Endothelial cell of umbilical vein (primary cell): ENCODE measurements around the gene LUC7L. TPM values are rescaled to one million over a fixed set of nuclear protein-coding genes. Genes with fewer than 3 reads are reported as not detected.
A peak's percentile ranks its signal among the peaks of the same experiment; 100 is the strongest.

ENCODE experiments used
- BruUV-seq: library from RNA; stranded (reverse); fragments of 400-500 nt; replicated peaks from 2 replicates; lab custom pipeline; 2021; lab: Mats Ljungman, UMichigan
- CTCF ChIA-PET: fragments of 300-600, 350-600 bp; sonication (Branson Sonifier 250); formaldehyde crosslinking; loops from one replicate; lab custom pipeline; 2021; ENCODE audit warnings: antibody characterized with exemption, inconsistent platforms; lab: Charles Lee
- POLR2A ChIA-PET: fragments of 300-600, 350-600 bp; sonication (Branson Sonifier 250); formaldehyde crosslinking; loops from one replicate; lab custom pipeline; 2021; ENCODE audit warnings: antibody characterized with exemption, inconsistent platforms; lab: Charles Lee
- DNase-seq: peaks from one replicate; pipeline ENCODE4 v3.0.0-alpha.2; 2011; ENCODE audit warnings: low read depth, low spot score
- FAIRE-seq: peaks from 2 replicates; lab custom pipeline; 2011; peaks lifted over from hg19 to GRCh38; lab: Jason Lieb, UNC
- H2AFZ ChIP-seq: 2 replicates; pipeline ENCODE4 v1.6.0; 2012; ENCODE audit warnings: low read depth, low read length, control low read depth, inconsistent platforms
- H3K27ac ChIP-seq: 2 replicates; pipeline ENCODE4 v1.5.1; 2011; ENCODE audit warnings: low read depth, mild to moderate bottlenecking, control low read depth, low read length, moderate library complexity; ENCODE audit not compliant: insufficient read depth
- H3K27me3 ChIP-seq, 2 experiments: 2 replicates each; pipeline versions ENCODE4 v1.6.0 to v1.6.1; 2011; ENCODE audit warnings: low read length in 2 of 2, mixed read lengths in 1 of 2; ENCODE audit not compliant: control insufficient read depth in 2 of 2, insufficient read depth in 2 of 2
- H3K36me3 ChIP-seq, 2 experiments: 2 replicates in 1 of 2; 3 replicates in 1 of 2; pipeline ENCODE4 v1.5.1; 2011; ENCODE audit warnings: low read length in 2 of 2, mild to moderate bottlenecking in 1 of 2, moderate library complexity in 1 of 2; ENCODE audit not compliant: control insufficient read depth in 2 of 2, insufficient read depth in 2 of 2; ENCODE audit errors: extremely low read depth in 1 of 2
- H3K4me1 ChIP-seq: 3 replicates; pipeline ENCODE4 v1.5.1; 2011; ENCODE audit warnings: mild to moderate bottlenecking, low read length; ENCODE audit not compliant: control insufficient read depth, insufficient read depth; ENCODE audit errors: extremely low read depth
- H3K4me2 ChIP-seq: 2 replicates; pipeline ENCODE4 v1.6.1; 2011; ENCODE audit warnings: low read length, control low read depth, mixed read lengths; ENCODE audit not compliant: insufficient read depth
- H3K4me3 ChIP-seq, 3 experiments: fragments of 200-600 bp in 1 of 3; sonication (generic), shearing (Covaris generic) in 1 of 3; replicated peaks in 1 of 3; 2 replicates each; pipeline ENCODE4 v1.5.1; 2011 to 2016; ENCODE audit warnings: control low read depth in 3 of 3, low read length in 3 of 3, mild to moderate bottlenecking in 2 of 3, inconsistent platforms in 1 of 3, low read depth in 1 of 3, moderate library complexity in 1 of 3; ENCODE audit not compliant: insufficient read depth in 1 of 3
- H3K79me2 ChIP-seq: 2 replicates; pipeline ENCODE4 v1.6.0; 2012; ENCODE audit warnings: low read length, inconsistent platforms; ENCODE audit not compliant: control insufficient read depth, insufficient read depth
- H3K9ac ChIP-seq: replicated peaks from 2 replicates; pipeline ENCODE3; 2011; ENCODE audit warnings: low read length, control low read depth; ENCODE audit not compliant: insufficient read depth; ENCODE audit errors: extremely low read depth
- H3K9me1 ChIP-seq: replicated peaks from 3 replicates; pipeline ENCODE4 v1.6.0; 2011; ENCODE audit warnings: mild to moderate bottlenecking, low read length; ENCODE audit not compliant: control insufficient read depth, insufficient read depth; ENCODE audit errors: extremely low read depth
- H3K9me3 ChIP-seq: replicated peaks from 2 replicates; pipeline ENCODE4 v1.5.1; 2012; ENCODE audit warnings: low read length, inconsistent platforms; ENCODE audit not compliant: control insufficient read depth, insufficient read depth
- H4K20me1 ChIP-seq: replicated peaks from 2 replicates; pipeline ENCODE3; 2011; ENCODE audit warnings: mild to moderate bottlenecking, low read length; ENCODE audit not compliant: control insufficient read depth, insufficient read depth; ENCODE audit errors: extremely low read depth
- EZH2 ChIP-seq: IDR thresholded peaks from 2 replicates; pipeline ENCODE4 v1.6.1; 2012; ENCODE audit warnings: borderline replicate concordance, low read depth, mild to moderate bottlenecking, moderate library complexity, low read length, inconsistent platforms; ENCODE audit not compliant: severe bottlenecking
- FOS ChIP-seq: IDR thresholded peaks from 2 replicates; pipeline ENCODE4 v1.6.1; 2011; ENCODE audit warnings: mild to moderate bottlenecking, low read length, moderate library complexity, borderline replicate concordance; ENCODE audit not compliant: insufficient read depth
- GATA2 ChIP-seq: IDR thresholded peaks from 2 replicates; pipeline ENCODE4 v1.7.0; 2011; ENCODE audit warnings: low read depth, mild to moderate bottlenecking, moderate library complexity, mixed read lengths, low read length; ENCODE audit not compliant: insufficient read length, insufficient read depth
- JUN ChIP-seq: IDR thresholded peaks from 2 replicates; pipeline ENCODE4 v1.6.1; 2011; ENCODE audit warnings: borderline replicate concordance, low read depth; ENCODE audit not compliant: insufficient read length, insufficient read depth
- MYC ChIP-seq: IDR thresholded peaks from one replicate; pipeline ENCODE4 v1.6.1; 2011; ENCODE audit warnings: mild to moderate bottlenecking, low read depth, low read length
- POLR2A ChIP-seq: IDR thresholded peaks from 2 replicates; pipeline ENCODE4 v1.6.1; 2012; ENCODE audit warnings: low read depth, mild to moderate bottlenecking, control low read depth, low read length
- POLR2AphosphoS5 ChIP-seq: IDR thresholded peaks from 2 replicates; pipeline ENCODE4 v1.6.1; 2012; ENCODE audit warnings: low read depth, mild to moderate bottlenecking, control low read depth, low read length, moderate library complexity; ENCODE audit not compliant: insufficient read depth
- dilution Hi-C: fragments of 300-500 bp; cut with MboI; formaldehyde crosslinking; loops from one replicate; pipeline ENCODE4 v1.15.0; 2019; ENCODE audit warnings: low sequenced_read_pairs; ENCODE audit not compliant: extremely low pct_ligation_motif_present
- intact Hi-C: fragments of 100-400 bp; cut with micrococcal nuclease; formaldehyde crosslinking; loops from one replicate; pipeline ENCODE4 v1.10.0; 2022
- polyA plus RNA-seq, 4 experiments: library from polyadenylated mRNA; depleted of rRNA in 3 of 4; stranded (reverse) in 3 of 4; unstranded in 1 of 4; fragments of >200 nt; gene quantifications; 2 replicates each; pipeline versions ENCODE4 v1.2.1 to v1.2.3, GENCODE V29; 2011 to 2012; ENCODE audit warnings: missing spikeins in 1 of 4
- total RNA-seq: library from RNA; stranded (reverse); gene quantifications from 2 replicates; pipeline ENCODE4 v1.2.3, GENCODE V29; 2021
- TF ChIP-seq, protein P1 (sequence below): IDR thresholded peaks from 2 replicates; pipeline ENCODE4 v1.6.1; 2011; ENCODE audit not compliant: insufficient read depth, insufficient read length
- TF ChIP-seq, protein P2 (sequence below), 2 donors: IDR thresholded peaks; 1 replicate in 1 of 2; 2 replicates in 1 of 2; pipeline ENCODE4 v1.5.1; 2011; ENCODE audit warnings: low read length in 2 of 2, mild to moderate bottlenecking in 2 of 2, moderate library complexity in 2 of 2, control low read depth in 1 of 2, inconsistent platforms in 1 of 2, low read depth in 1 of 2; ENCODE audit not compliant: insufficient read depth in 1 of 2; ENCODE audit errors: extremely low read depth in 1 of 2

Gene LUC7L
- total and polyA plus RNA-seq, 2 donors (not counting 3 experiments of a cell fraction or from before 2014, with no cell fraction given): 75.4 to 94.7 TPM

DNA sequence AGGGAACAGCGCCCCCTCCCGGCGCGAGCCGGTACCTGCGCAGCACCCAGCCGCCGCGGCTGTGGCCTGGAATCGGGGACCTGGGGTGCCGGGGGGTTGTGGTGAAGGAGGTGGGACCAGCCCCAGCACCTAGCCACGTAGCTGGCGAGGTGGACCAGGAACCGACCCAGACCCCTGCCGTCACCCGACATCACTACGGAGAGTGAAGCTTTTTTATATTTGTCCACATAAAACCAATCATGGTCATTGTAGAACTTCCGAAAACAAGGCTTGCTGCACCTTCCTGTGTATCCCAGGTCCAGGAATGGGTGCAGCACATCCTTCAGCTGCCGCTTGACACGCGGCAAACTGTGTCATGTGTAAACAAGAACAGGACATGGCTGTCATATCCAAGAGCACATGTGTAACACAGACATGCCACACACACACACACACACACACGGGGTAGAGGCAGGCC lies 47.7 kb downstream of the LUC7L start:
- no peaks in the 10 kb centered on the region for H3K9me3 ChIP-seq
- H3K4me1 ChIP-seq: peaks cover 5% of the 10 kb centered on the region
- no peak overlapping the region for H3K27ac ChIP-seq
- dilution Hi-C loops: no loop called here
- no peak overlapping the region for H3K4me3 ChIP-seq
- intact Hi-C loops: loop anchor here (1.0 to 5.0 kb wide), 4 partner anchors 65 to 171 kb away; partner anchors contain the start of gene AXIN1
- BruUV-seq: no TSS peak
- no peaks in the 10 kb centered on the region for H4K20me1 ChIP-seq
- no peak overlapping the region for H2AFZ ChIP-seq
- CTCF ChIA-PET: interaction anchor here (2.2 to 3.3 kb wide), 4 partner anchors 64 to 181 kb away, joined by 12 to 41 read pairs (median 20); no protein-coding TSS in a partner anchor
- H3K36me3 ChIP-seq: no peaks in the 10 kb centered on the region
- FAIRE-seq (no peak), DNase-seq (no peak)
- H3K27me3 ChIP-seq: peaks cover 19 to 25% of the 10 kb centered on the region in 2 experiments
- POLR2A ChIA-PET: no interaction called here
- H3K9ac ChIP-seq: no peak overlapping the region
- no peaks in the 10 kb centered on the region for H3K79me2 ChIP-seq
- no peak overlapping the region for H3K4me2 ChIP-seq
- peak; percentile 67 for TF ChIP-seq POLR2AphosphoS5
- TF ChIP-seq, protein P1, sequence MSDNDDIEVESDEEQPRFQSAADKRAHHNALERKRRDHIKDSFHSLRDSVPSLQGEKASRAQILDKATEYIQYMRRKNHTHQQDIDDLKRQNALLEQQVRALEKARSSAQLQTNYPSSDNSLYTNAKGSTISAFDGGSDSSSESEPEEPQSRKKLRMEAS: no peak
- no peak for TF ChIP-seq EZH2
- TF ChIP-seq, protein P2, sequence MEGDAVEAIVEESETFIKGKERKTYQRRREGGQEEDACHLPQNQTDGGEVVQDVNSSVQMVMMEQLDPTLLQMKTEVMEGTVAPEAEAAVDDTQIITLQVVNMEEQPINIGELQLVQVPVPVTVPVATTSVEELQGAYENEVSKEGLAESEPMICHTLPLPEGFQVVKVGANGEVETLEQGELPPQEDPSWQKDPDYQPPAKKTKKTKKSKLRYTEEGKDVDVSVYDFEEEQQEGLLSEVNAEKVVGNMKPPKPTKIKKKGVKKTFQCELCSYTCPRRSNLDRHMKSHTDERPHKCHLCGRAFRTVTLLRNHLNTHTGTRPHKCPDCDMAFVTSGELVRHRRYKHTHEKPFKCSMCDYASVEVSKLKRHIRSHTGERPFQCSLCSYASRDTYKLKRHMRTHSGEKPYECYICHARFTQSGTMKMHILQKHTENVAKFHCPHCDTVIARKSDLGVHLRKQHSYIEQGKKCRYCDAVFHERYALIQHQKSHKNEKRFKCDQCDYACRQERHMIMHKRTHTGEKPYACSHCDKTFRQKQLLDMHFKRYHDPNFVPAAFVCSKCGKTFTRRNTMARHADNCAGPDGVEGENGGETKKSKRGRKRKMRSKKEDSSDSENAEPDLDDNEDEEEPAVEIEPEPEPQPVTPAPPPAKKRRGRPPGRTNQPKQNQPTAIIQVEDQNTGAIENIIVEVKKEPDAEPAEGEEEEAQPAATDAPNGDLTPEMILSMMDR (IDR thresholded peaks at IDR 0.05; ENCODE audit: extremely low read depth in 1 of 2, insufficient read depth in 1 of 2, low read depth in 1 of 2, low read length in 2 of 2): peak; percentile 95 to 98
- TF ChIP-seq POLR2A: peak; percentile 48
- TF ChIP-seq GATA2: no peak
- TF ChIP-seq JUN: no peak
- TF ChIP-seq FOS: no peak
- TF ChIP-seq MYC: no peak
- no peaks in the 10 kb centered on the region for H3K9me1 ChIP-seq
